ENCODE results near the gene TOM1L2.

DNA sequence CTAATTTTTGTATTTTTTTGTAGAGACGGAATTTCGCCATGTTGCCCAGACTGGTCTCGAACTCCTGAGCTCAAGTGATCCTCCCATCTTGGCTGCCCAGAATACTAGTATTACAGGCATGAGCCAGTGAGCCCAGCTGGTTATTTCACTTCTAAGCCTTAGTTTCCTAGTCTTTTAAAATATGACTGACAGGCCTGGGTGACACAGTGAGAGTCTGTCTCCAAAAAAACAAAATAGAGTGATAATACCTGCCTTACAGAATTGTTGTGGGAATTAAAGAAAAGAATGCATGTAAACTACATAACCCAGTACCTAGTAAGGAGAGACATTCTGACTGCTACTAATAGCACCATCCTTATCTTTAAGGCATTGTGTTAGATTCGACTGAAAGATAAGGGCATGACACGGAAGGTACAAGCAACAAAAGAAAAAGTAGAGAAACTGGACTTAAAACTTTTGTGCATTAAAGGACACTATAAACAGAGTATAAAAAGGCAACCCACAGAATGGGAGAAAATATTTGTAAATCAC is 11.6 kb downstream of the TOM1L2 start:
- no peak for TF ChIP-seq CTCF (IDR thresholded peaks at IDR 0.05)
- TF ChIP-seq POLR2AphosphoS5 (IDR thresholded peaks at IDR 0.05; ENCODE audit: insufficient read depth in 1 of 2, low read depth in 1 of 2), result no peak
